Stomach (tissue), 9 donors: ENCODE measurements around the gene TLE3. TPM values are rescaled to one million over a fixed set of nuclear protein-coding genes. Genes with fewer than 3 reads are reported as not detected.

Experiments used
- DNase-seq, 2 donors: peaks; one replicate each; pipeline versions ENCODE4 v3.0.0 to v3.0.0-alpha.2; 2013 to 2019
- H3K27ac ChIP-seq, 5 donors: fragments of 200-600 bp in 4 of 5; sonication (generic) in 4 of 5; one replicate each; pipeline ENCODE4 v1.5.1; 2013 to 2019; ENCODE audit warnings: mild to moderate bottlenecking in 1 of 5, moderate library complexity in 1 of 5
- H3K27me3 ChIP-seq, 3 donors: fragments of 200-600 bp; sonication (generic); one replicate each; pipeline ENCODE4 v1.5.1; 2017 to 2019; ENCODE audit warnings: mixed run types in 1 of 3
- H3K36me3 ChIP-seq, 4 donors: fragments of 200-600 bp; sonication (generic); 1 replicate in 3 of 4; 2 replicates in 1 of 4; pipeline ENCODE4 v1.5.1; 2016 to 2019
- H3K4me1 ChIP-seq, 4 donors: fragments of 200-600 bp; sonication (generic); one replicate each; pipeline ENCODE4 v1.5.1; 2016 to 2019
- H3K4me3 ChIP-seq, 4 donors: fragments of 200-600 bp; sonication (generic) in 3 of 4; one replicate each; pipeline ENCODE4 v1.5.1; 2016 to 2019; ENCODE audit warnings: mild to moderate bottlenecking in 1 of 4
- H3K9me3 ChIP-seq, 4 donors: fragments of 200-600 bp; sonication (generic); one replicate each; pipeline ENCODE4 v1.5.1; 2016 to 2019
- CTCF ChIP-seq, 7 experiments: fragments of 450-650 bp in 4 of 7; fragments of 200-600 bp in 3 of 7; sonication (generic) in 3 of 7; IDR thresholded peaks; one replicate each; pipeline ENCODE4 v1.5.1; 2016 to 2019; ENCODE audit warnings: antibody characterized with exemption in 7 of 7, control low read depth in 2 of 7, mild to moderate bottlenecking in 1 of 7
- EP300 ChIP-seq: sonication (generic); formaldehyde crosslinking; IDR thresholded peaks from one replicate; pipeline ENCODE4 v1.6.1; 2017; ENCODE audit warnings: antibody characterized with exemption
- POLR2A ChIP-seq, 4 donors: fragments of 450-650 bp; IDR thresholded peaks; one replicate each; pipeline ENCODE4 v1.6.1; 2016; ENCODE audit warnings: antibody characterized with exemption in 4 of 4, control low read depth in 2 of 4, mild to moderate bottlenecking in 1 of 4, moderate library complexity in 1 of 4
- POLR2AphosphoS5 ChIP-seq, 3 donors: sonication (generic); formaldehyde crosslinking; IDR thresholded peaks; one replicate each; pipeline ENCODE4 v1.6.1; 2016; ENCODE audit warnings: antibody characterized with exemption in 3 of 3
- WGBS, 5 donors: extraction: QIAGEN DNeasy Blood & Tissue Kit in 3 of 5; methylation state at CpG; one replicate each; pipeline versions ENCODE4 v1.1.5 to v1.1.7; 2013 to 2018; 5-methylcytosine and 5-hydroxymethylcytosine counted together
- intact Hi-C: fragments of 100-400 bp; cut with DNase I; formaldehyde crosslinking; loops from one replicate; pipeline ENCODE4 v1.15.1; 2023; ENCODE audit warnings: low total_unique reads
- polyA plus RNA-seq, 3 donors: library from polyadenylated mRNA; stranded (reverse); fragments of 200-250 nt; gene quantifications; one replicate each; pipeline ENCODE4 v1.2.3, GENCODE V29; 2013
- total RNA-seq, 5 donors: library from RNA; depleted of rRNA; stranded (reverse); fragments of >200 nt; gene quantifications; one replicate each; pipeline versions ENCODE4 v1.1.0 to v1.2.3, GENCODE V29; 2014 to 2016
- donor health status: healthy with polysubstance abuse.
- donor health status: Bipolar disorder and iron deficiency.
- donor health status: healthy.

TLE3 gene
- total and polyA plus RNA-seq, 8 donors: 13.3 to 186 (median 30.9) TPM

GRCh38 chr15:70128414-70129140 is 30.9 kb upstream of the TLE3 start:
- no peak overlapping the region for H3K27ac ChIP-seq
- no peak for TF ChIP-seq POLR2A (IDR thresholded peaks at IDR 0.05)
- TF ChIP-seq POLR2AphosphoS5 (IDR thresholded peaks at IDR 0.05): no peak
- TF ChIP-seq CTCF (IDR thresholded peaks at IDR 0.05): no peak
- TF ChIP-seq EP300: no peak
- intact Hi-C loops: no loop called here
- no peaks in the 10 kb centered on the region for H3K27me3 ChIP-seq
- H3K36me3 ChIP-seq: no peaks in the 10 kb centered on the region
- H3K4me1 ChIP-seq: peaks cover 0 to 28% (median 17%) of the 10 kb centered on the region in 4 donors
- WGBS, 5 donors: 85 to 91% (median 88%) methylated on average over 4 of the region's 4 CpGs
- H3K4me3 ChIP-seq: no peak overlapping the region
- H3K9me3 ChIP-seq: no peaks in the 10 kb centered on the region
- DNase-seq: no peak

GRCh38 chr15:70127770-70128413 is 30.2 kb upstream of the TLE3 start:
- intact Hi-C loops: no loop called here
- Histone ChIP-seq H3K36me3 (no peaks in the 10 kb centered on the region), H3K27me3 (no peaks in the 10 kb centered on the region), H3K9me3 (no peaks in the 10 kb centered on the region), H3K4me1 (peaks cover 0 to 21% (median 11%) of the 10 kb centered on the region in 4 donors), H3K4me3 (no peak overlapping the region), H3K27ac (no peak overlapping the region)
- no peak for DNase-seq
- 66 to 91% (median 72%) methylated on average over 3 of the region's 3 CpGs for WGBS, 5 donors
- TF ChIP-seq POLR2AphosphoS5 (IDR thresholded peaks at IDR 0.05) (no peak), POLR2A (IDR thresholded peaks at IDR 0.05) (no peak), CTCF (IDR thresholded peaks at IDR 0.05) (no peak), EP300 (no peak)

- Histone ChIP-seq H3K27ac (no peak overlapping the region), H3K9me3 (no peaks in the 10 kb centered on the region), H3K27me3 (no peaks in the 10 kb centered on the region), H3K4me3 (no peak overlapping the region), H3K4me1 (peaks cover 0 to 19% (median 8%) of the 10 kb centered on the region in 4 donors), H3K36me3 (no peaks in the 10 kb centered on the region)
- DNase-seq: peak; percentile 47 to 79
- TF ChIP-seq POLR2A (IDR thresholded peaks at IDR 0.05) (no peak), EP300 (no peak), POLR2AphosphoS5 (IDR thresholded peaks at IDR 0.05) (no peak), CTCF (IDR thresholded peaks at IDR 0.05) (no peak)
- 22 to 34% (median 27%) methylated on average over 6 of the region's 6 CpGs for WGBS, 5 donors
- intact Hi-C loops: no loop called here
Observed at GRCh38 chr15:70127288-70127746, 29.6 kb upstream of the TLE3 start.

- no peak for TF ChIP-seq POLR2A (IDR thresholded peaks at IDR 0.05)
- no peak for TF ChIP-seq POLR2AphosphoS5 (IDR thresholded peaks at IDR 0.05)
- TF ChIP-seq CTCF (IDR thresholded peaks at IDR 0.05): no peak
- TF ChIP-seq EP300: no peak
- no peak overlapping the region for H3K27ac ChIP-seq
- H3K4me3 ChIP-seq: no peak overlapping the region
- H3K36me3 ChIP-seq: no peaks in the 10 kb centered on the region
- H3K4me1 ChIP-seq: peaks cover 2 to 24% (median 13%) of the 10 kb centered on the region in 4 donors
- no peaks in the 10 kb centered on the region for H3K27me3 ChIP-seq
- intact Hi-C loops: no loop called here
- no peaks in the 10 kb centered on the region for H3K9me3 ChIP-seq
- no peak for DNase-seq
- WGBS, 5 donors: 70 to 90% (median 81%) methylated on average over 4 of the region's 4 CpGs
Observed at GRCh38 chr15:70126362-70126761, 28.6 kb upstream of the TLE3 start.
